ENCODE data around the gene ATP6V1B1.

- TF ChIP-seq, protein P1, sequence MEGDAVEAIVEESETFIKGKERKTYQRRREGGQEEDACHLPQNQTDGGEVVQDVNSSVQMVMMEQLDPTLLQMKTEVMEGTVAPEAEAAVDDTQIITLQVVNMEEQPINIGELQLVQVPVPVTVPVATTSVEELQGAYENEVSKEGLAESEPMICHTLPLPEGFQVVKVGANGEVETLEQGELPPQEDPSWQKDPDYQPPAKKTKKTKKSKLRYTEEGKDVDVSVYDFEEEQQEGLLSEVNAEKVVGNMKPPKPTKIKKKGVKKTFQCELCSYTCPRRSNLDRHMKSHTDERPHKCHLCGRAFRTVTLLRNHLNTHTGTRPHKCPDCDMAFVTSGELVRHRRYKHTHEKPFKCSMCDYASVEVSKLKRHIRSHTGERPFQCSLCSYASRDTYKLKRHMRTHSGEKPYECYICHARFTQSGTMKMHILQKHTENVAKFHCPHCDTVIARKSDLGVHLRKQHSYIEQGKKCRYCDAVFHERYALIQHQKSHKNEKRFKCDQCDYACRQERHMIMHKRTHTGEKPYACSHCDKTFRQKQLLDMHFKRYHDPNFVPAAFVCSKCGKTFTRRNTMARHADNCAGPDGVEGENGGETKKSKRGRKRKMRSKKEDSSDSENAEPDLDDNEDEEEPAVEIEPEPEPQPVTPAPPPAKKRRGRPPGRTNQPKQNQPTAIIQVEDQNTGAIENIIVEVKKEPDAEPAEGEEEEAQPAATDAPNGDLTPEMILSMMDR (IDR thresholded peaks at IDR 0.05): no peak
- TF ChIP-seq POLR2A (IDR thresholded peaks at IDR 0.05): no peak
Measured at GRCh38 chr2:70918016-70918415, 17.7 kb upstream of the ATP6V1B1 start.
